Measurements from ENCODE around the gene VAT1L.
A peak's percentile ranks its signal among the peaks of the same experiment; 100 is the strongest.

VAT1L gene

DNA sequence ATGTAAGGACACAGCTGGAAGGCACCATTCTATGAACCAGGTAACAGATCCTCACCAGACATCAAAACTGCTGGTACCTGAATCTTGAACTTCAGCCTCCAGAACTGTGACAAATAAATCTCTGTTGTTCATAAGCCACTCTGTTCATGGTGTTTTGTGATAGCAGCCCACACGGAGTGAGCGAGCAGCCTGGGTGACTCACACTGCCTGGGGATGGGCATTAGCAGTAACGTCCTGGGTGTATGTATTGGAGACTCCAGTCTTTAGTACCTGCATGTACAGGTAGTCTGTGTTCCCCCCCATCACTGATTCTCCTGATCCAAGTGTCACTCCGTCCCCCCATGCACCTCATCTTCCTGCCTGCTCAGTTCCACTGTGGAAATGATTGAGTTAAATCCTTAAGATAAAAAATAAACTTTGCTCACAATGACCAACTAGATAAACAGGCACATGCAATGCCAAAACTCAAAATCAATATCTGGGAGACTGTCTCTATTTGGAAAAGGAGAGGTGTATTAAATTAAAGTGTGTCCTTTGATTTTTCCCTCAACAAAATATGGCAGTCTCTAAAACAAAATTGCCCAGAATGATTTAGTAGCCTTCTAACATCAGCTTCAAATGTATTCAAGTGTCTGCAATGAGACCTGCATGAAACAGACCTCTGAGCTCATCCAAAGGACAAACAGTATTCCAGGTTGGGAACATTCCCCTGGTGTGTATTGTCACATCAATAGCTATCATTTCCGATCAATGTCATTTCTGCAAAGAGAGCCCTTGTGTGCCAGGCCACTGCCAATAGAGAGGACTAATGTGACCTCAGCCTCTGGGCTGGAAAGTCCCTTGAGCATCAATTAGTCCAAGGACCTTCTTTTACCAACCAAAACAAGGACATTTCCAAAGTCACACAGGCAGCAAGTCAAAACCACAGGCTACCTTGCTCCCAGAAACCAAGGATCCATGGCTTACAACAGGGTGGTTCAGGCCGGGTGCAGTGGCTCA is 12.2 kb upstream of the VAT1L start:
- no peaks in the 10 kb centered on the region for H3K36me3 ChIP-seq
- H3K27me3 ChIP-seq = no peaks in the 10 kb centered on the region
- H3K4me1 ChIP-seq = no peaks in the 10 kb centered on the region
- H3K4me3 ChIP-seq (ENCODE audit: low read depth, low read length) = no peak overlapping the region
- TF ChIP-seq, protein P1, sequence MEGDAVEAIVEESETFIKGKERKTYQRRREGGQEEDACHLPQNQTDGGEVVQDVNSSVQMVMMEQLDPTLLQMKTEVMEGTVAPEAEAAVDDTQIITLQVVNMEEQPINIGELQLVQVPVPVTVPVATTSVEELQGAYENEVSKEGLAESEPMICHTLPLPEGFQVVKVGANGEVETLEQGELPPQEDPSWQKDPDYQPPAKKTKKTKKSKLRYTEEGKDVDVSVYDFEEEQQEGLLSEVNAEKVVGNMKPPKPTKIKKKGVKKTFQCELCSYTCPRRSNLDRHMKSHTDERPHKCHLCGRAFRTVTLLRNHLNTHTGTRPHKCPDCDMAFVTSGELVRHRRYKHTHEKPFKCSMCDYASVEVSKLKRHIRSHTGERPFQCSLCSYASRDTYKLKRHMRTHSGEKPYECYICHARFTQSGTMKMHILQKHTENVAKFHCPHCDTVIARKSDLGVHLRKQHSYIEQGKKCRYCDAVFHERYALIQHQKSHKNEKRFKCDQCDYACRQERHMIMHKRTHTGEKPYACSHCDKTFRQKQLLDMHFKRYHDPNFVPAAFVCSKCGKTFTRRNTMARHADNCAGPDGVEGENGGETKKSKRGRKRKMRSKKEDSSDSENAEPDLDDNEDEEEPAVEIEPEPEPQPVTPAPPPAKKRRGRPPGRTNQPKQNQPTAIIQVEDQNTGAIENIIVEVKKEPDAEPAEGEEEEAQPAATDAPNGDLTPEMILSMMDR (IDR thresholded peaks at IDR 0.05; ENCODE audit: low read depth, low read length) = no peak
- no peak for DNase-seq
- no peaks in the 10 kb centered on the region for H3K9me3 ChIP-seq

DNA sequence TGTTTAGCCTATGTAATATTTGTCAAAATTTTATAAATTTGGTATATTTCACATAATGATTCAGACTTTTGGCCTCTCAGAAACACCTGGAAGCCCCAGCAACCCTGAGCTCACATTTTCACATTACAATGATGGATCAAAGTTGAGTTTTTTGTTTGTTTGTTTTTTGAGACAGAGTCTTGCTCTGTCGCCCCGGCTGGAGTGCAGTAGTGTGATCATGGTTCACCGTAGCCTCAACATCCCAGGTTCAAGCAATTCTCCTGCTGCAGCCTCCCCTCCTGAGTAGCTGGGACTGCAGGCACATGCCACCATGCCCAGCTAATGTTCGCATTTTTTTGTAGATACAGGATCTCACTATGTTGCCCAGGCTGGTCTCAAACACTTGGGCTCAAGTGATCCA is 10.6 kb upstream of the VAT1L start:
- DNase-seq = no peak
- no peaks in the 10 kb centered on the region for H3K36me3 ChIP-seq

DNA sequence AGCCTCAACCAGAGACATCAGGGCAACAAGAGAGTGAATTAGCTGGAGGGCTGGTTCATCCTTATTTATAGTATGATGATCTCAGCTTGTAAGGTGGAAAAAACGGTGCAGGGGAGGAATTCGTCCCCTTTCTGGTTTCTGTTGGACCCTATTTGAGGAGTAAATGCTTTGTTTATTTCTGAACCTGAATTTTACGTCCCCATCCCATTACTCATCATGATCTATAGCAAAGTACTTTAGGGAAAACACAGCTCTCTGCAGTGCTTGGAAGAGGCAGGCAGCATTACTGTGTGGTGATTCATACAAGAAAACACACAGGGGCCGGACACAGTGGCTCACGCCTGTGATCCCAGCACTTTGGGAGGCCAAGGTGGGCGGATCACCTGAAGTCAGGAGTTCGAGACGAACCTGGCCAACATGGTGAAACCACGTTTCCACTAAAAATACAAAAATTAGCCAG is 8.0 kb upstream of the VAT1L start:
- no peaks in the 10 kb centered on the region for H3K27me3 ChIP-seq
- no peak for DNase-seq
- H3K9me3 ChIP-seq = no peaks in the 10 kb centered on the region
- no peaks in the 10 kb centered on the region for H3K4me1 ChIP-seq
- no peak overlapping the region for H3K4me3 ChIP-seq (ENCODE audit: low read depth, low read length)
- H3K36me3 ChIP-seq = no peaks in the 10 kb centered on the region
- TF ChIP-seq, protein P1 (IDR thresholded peaks at IDR 0.05; ENCODE audit: low read depth, low read length) = no peak

More for the DNA sequence above, 10.6 kb upstream of the VAT1L start:
- H3K27me3 ChIP-seq = no peaks in the 10 kb centered on the region
- H3K9me3 ChIP-seq = no peaks in the 10 kb centered on the region
- TF ChIP-seq, protein P1 (IDR thresholded peaks at IDR 0.05; ENCODE audit: low read depth, low read length) = no peak
- no peak overlapping the region for H3K4me3 ChIP-seq (ENCODE audit: low read depth, low read length)
- no peaks in the 10 kb centered on the region for H3K4me1 ChIP-seq

DNA sequence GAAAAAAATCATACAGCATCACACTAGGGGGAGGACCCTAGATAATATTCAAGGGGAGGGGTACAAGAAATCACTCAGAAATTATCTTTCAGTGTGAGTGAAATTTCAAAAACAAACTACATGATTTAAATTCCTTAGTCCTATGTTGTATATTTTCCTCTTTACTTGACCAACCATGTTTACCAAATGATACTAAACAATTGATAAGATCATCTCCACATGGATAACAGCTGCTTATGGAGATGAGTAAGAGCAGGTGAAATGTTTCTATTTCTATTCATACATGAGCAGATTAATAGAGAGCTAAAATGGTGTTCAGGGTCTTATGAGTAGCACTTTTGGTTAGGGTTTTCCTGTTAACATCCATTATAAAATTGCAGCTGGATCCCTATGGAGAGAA is 7.3 kb upstream of the VAT1L start:
- Histone ChIP-seq H3K27me3 (no peaks in the 10 kb centered on the region), H3K36me3 (no peaks in the 10 kb centered on the region), H3K4me3 (ENCODE audit: low read depth, low read length) (no peak overlapping the region), H3K4me1 (no peaks in the 10 kb centered on the region), H3K9me3 (no peaks in the 10 kb centered on the region)
- TF ChIP-seq, protein P1 (IDR thresholded peaks at IDR 0.05; ENCODE audit: low read depth, low read length) = no peak
- no peak for DNase-seq

DNA sequence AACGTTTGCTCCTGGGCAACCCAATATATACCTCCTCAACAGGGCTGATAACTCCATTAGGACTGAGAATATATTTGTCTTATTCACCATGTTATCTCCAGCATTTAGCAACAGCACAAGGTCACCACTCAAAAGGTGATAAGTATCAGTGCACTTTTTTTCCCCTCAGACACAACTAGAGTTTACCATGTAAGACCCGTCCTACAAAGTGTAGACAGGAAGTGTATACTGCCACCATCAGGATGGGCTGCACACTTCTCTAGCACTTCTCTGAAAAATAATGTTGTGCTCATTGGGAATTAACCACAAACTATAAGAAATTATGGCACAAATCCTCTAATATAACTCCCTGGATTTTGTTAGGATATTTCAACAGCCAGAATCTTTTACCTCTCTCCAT is 5.7 kb upstream of the VAT1L start:
- DNase-seq = no peak
- TF ChIP-seq, protein P1 (IDR thresholded peaks at IDR 0.05; ENCODE audit: low read depth, low read length) = peak; percentile 14; the same call in 1 of the 2 replicates
- H3K9me3 ChIP-seq = no peaks in the 10 kb centered on the region

More for the DNA sequence above, 5.7 kb upstream of the VAT1L start:
- Histone ChIP-seq H3K4me3 (ENCODE audit: low read depth, low read length) (no peak overlapping the region), H3K4me1 (no peaks in the 10 kb centered on the region), H3K27me3 (peaks cover 3% of the 10 kb centered on the region), H3K36me3 (no peaks in the 10 kb centered on the region)

Data from BE2C (cell line).